Calu3 (cell line): ENCODE measurements around the gene RPS6KB2. TPM values are rescaled to one million over a fixed set of nuclear protein-coding genes. Genes with fewer than 3 reads are reported as not detected.
A peak's percentile ranks its signal among the peaks of the same experiment; 100 is the strongest.

Experiments
- BruUV-seq: library from RNA; stranded (reverse); fragments of 400-500 nt; replicated peaks from 2 replicates; lab custom pipeline; 2021; lab: Mats Ljungman, UMichigan
- CTCF ChIA-PET: fragments of 300-600 bp; sonication (Branson Sonifier 250); formaldehyde crosslinking; loops from one replicate; lab custom pipeline; 2022; ENCODE audit warnings: antibody characterized with exemption; lab: Charles Lee
- DNase-seq: peaks from one replicate; pipeline ENCODE4 v3.0.0; 2022
- H3K27ac Mint-ChIP-seq: one replicate; pipeline ENCODE4 v1.8.0; 2022; ENCODE audit warnings: mixed read lengths; ENCODE audit not compliant: unreplicated experiment
- H3K27me3 Mint-ChIP-seq: one replicate; pipeline ENCODE4 v1.8.0; 2022; ENCODE audit warnings: mixed read lengths; ENCODE audit not compliant: unreplicated experiment
- H3K36me3 Mint-ChIP-seq: one replicate; pipeline ENCODE4 v1.8.0; 2022; ENCODE audit warnings: mild to moderate bottlenecking, moderate library complexity, mixed read lengths; ENCODE audit not compliant: insufficient read depth, unreplicated experiment
- H3K4me1 Mint-ChIP-seq: one replicate; pipeline ENCODE4 v1.8.0; 2022; ENCODE audit warnings: mild to moderate bottlenecking, low read depth, mixed read lengths; ENCODE audit not compliant: unreplicated experiment
- H3K4me3 Mint-ChIP-seq: one replicate; pipeline ENCODE4 v1.8.0; 2022; ENCODE audit warnings: mild to moderate bottlenecking, low read depth, moderate library complexity, mixed read lengths; ENCODE audit not compliant: unreplicated experiment
- H3K9me3 Mint-ChIP-seq: one replicate; pipeline ENCODE4 v1.8.0; 2022; ENCODE audit warnings: low read depth, mixed read lengths; ENCODE audit not compliant: unreplicated experiment
- CTCF ChIP-seq: fragments of 200-600 bp; IDR thresholded peaks from one replicate; pipeline ENCODE4 v1.8.0; 2022; ENCODE audit warnings: antibody characterized with exemption; ENCODE audit not compliant: unreplicated experiment
- intact Hi-C: fragments of 100-400 bp; cut with micrococcal nuclease; formaldehyde crosslinking; loops from one replicate; pipeline ENCODE4 v1.10.0; 2022; ENCODE audit not compliant: unreplicated experiment
- total RNA-seq: library from RNA; stranded (reverse); gene quantifications from 2 replicates; pipeline ENCODE4 v1.2.3, GENCODE V29; 2022

RPS6KB2 gene
- total RNA-seq, 1 experiment from 2014 or later, result 44.3 TPM

DNA sequence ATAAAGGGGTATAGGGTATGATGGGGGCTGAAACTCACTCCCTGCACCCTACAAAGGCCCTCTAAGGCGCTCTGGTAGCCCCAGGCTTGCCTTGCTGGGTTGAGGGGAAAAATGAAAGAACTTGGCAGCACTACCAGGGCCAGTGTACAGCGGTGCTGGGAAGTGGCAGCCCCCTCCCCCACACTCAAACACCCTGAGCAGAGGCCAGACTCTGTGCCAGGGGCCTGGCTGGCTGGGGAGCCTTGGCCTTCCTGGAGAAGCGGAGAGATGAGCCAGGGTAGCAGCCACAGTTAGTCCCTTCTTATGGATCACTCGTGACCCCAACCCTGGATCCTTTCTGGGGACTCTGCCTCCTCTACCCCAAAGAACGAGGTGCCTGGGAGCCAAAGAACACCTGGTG, 38.1 kb downstream of the RPS6KB2 start:
- H3K4me3 Mint-ChIP-seq, result no peak overlapping the region
- no peak for TF ChIP-seq CTCF
- no TSS peak for BruUV-seq
- intact Hi-C loops, result no loop called here
- H3K36me3 Mint-ChIP-seq, result peaks cover 55% of the 10 kb centered on the region
- H3K9me3 Mint-ChIP-seq, result no peaks in the 10 kb centered on the region
- no peak overlapping the region for H3K27ac Mint-ChIP-seq
- H3K4me1 Mint-ChIP-seq, result peaks cover 39% of the 10 kb centered on the region
- no peak for DNase-seq
- CTCF ChIA-PET, result no interaction called here
- no peaks in the 10 kb centered on the region for H3K27me3 Mint-ChIP-seq

DNA sequence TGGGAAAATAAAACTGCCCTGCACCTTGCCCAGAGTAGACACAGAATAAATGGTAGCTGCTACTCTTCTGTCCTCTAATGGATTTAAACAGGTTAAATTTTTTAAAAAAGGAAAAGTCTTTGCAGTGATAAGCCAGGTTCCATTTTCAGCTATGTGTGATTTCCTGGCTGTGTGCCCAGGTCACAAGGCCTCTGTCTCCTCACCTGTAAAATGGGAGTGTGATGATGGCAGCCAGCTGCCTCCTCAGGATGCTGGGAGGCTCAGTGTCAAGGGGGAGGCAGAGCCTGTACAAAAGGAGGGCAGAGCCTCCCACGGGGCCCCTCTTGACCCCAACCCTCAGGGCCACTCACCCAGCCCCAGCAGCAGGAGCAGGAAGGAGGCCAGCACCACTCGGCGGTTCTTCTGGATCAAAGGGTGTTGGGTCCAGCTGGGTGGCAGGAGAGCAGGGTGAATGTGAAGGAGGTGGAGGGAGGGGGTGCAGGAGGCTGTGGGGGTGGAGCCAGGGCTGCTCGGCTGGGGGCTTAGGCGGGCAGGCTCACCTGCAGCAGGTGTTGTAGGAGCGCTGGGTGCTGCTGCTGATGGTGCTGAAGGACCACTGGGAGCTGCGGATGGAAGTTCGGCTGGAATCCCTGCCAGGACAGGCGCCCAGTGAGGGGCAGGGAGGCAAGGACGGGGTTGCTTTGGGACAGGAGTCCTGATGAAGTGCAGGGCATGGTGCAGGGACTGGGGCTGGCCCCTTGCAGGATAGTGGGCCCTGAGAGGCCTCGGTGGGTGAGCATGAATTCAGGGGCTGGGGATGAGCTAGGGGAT, 38.9 kb downstream of the RPS6KB2 start:
- Mint-ChIP-seq H3K27me3 (peaks cover 6% of the 10 kb centered on the region), H3K36me3 (peaks cover 55% of the 10 kb centered on the region), H3K9me3 (no peaks in the 10 kb centered on the region), H3K4me3 (peak overlapping the region; percentile 85), H3K27ac (peak overlapping the region; percentile 64), H3K4me1 (peaks cover 43% of the 10 kb centered on the region)
- intact Hi-C loops, result no loop called here
- BruUV-seq, result no TSS peak
- TF ChIP-seq CTCF, result no peak
- DNase-seq, result no peak
- CTCF ChIA-PET, result interaction anchor here (0.5 to 1.1 kb wide), 2 partner anchors 92 to 110 kb away, joined by 3 read pairs; no protein-coding TSS in a partner anchor

- peaks cover 10% of the 10 kb centered on the region for H3K27me3 Mint-ChIP-seq
These were observed 39.8 kb downstream of the RPS6KB2 start for GRCh38 chr11:67468056-67468455.

DNA sequence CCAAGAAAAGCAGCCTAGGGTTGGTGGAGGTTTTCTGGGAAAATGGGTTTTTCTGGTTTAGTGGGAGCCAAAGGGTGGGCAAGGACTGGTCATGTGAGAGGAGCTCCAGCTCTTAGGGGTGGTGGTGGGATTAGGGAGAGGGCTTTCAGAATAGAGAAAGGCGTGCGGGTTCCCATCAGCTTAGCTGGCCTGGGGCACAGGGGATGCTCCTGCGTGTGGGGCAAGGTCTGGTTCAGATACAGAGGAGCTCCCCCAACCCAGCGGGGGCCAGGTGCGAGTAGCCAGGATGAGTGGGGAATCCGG, 40.1 kb downstream of the RPS6KB2 start:
- Mint-ChIP-seq H3K36me3 (peaks cover 52% of the 10 kb centered on the region), H3K27me3 (peaks cover 10% of the 10 kb centered on the region), H3K9me3 (no peaks in the 10 kb centered on the region), H3K27ac (peak overlapping the region; percentile 64), H3K4me3 (peak overlapping the region; percentile 85), H3K4me1 (peaks cover 42% of the 10 kb centered on the region)
- no TSS peak for BruUV-seq
- no peak for DNase-seq
- TF ChIP-seq CTCF, result no peak
- intact Hi-C loops, result no loop called here
- CTCF ChIA-PET, result interaction anchor here (0.9 to 2.6 kb wide), 5 partner anchors 16 to 157 kb away, joined by 3 to 10 read pairs (median 4); partner anchors contain the start of genes GPR152 and PPP1CA

More at GRCh38 chr11:67468056-67468455, 39.8 kb downstream of the RPS6KB2 start:
- H3K27ac Mint-ChIP-seq, result peak overlapping the region; percentile 64
- peak overlapping the region; percentile 85 for H3K4me3 Mint-ChIP-seq
- TF ChIP-seq CTCF, result no peak
- no TSS peak for BruUV-seq
- intact Hi-C loops, result no loop called here
- CTCF ChIA-PET, result interaction anchor here (0.5 to 2.6 kb wide), 6 partner anchors 16 to 157 kb away, joined by 3 to 10 read pairs (median 4); partner anchors contain the start of genes GPR152 and PPP1CA
- peak; percentile 86 for DNase-seq
- H3K9me3 Mint-ChIP-seq, result no peaks in the 10 kb centered on the region
- H3K4me1 Mint-ChIP-seq, result peaks cover 43% of the 10 kb centered on the region
- H3K36me3 Mint-ChIP-seq, result peaks cover 55% of the 10 kb centered on the region
